Activated CD8-positive, alpha-beta memory T cell treated with anti-CD3 and anti-CD28 coated beads for 1 hour (primary cell): ENCODE measurements around the gene SNED1.

Experiments used
- DNase-seq, 2 donors: peaks; one replicate each; pipeline ENCODE4 v3.0.0-alpha.2; 2020; ENCODE audit warnings: low read depth in 1 of 2; ENCODE audit errors: extremely low read depth in 1 of 2

Gene SNED1

DNA sequence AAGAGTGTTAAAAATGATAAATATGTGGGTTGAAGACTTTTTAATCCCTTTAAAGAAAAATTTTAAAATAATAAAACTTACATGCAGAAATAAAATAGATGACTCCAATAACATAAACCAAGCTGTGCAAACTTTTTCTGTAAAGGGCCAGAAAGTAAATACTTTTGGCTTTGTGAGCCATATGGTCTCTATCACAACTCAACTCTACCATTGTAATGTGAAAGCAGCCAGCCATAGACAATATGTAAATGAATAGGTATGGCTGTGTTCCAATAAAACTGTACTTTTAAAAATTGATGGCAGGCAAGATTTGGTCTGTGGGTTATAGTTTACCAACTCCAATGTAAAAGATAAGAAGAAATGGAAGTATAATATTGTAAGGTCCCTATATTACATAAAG lies 45.2 kb downstream of the SNED1 start:
- DNase-seq: no peak

DNA sequence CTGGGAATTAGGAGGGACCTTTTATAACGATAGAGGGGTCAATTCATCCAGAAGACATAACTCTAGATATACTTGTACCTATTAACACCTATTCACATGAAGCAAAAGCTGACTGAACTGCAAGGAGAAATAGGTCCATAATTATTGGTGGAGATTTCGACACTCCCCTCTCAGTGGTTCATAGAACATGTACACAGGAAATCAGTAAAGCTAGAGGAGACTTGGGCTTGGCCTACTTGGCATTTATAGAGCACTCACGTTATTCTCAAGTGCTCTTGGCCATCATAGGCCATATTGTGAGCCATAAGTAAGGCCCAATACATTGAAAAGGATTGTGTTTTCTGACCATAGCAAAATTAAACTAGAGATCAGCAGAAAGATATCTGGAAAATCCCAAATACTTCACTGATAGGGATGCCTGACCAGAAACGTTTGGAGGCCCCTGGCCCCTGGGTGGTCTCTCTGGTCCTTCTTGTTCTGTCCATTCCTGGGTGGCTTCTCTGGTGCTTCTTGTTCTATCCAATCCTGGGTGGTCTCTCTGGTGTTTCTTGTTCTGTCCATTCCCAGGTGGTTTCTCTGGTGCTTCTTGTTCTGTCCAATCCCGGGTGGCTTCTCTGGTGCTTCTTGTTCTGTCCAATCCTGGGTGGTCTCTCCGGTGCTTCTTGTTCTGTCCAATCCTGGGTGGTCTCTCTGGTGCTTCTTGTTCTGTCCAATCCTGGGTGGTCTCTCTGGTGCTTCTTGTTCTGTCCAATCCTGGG lies 49.0 kb downstream of the SNED1 start:
- DNase-seq: no peak

DNA sequence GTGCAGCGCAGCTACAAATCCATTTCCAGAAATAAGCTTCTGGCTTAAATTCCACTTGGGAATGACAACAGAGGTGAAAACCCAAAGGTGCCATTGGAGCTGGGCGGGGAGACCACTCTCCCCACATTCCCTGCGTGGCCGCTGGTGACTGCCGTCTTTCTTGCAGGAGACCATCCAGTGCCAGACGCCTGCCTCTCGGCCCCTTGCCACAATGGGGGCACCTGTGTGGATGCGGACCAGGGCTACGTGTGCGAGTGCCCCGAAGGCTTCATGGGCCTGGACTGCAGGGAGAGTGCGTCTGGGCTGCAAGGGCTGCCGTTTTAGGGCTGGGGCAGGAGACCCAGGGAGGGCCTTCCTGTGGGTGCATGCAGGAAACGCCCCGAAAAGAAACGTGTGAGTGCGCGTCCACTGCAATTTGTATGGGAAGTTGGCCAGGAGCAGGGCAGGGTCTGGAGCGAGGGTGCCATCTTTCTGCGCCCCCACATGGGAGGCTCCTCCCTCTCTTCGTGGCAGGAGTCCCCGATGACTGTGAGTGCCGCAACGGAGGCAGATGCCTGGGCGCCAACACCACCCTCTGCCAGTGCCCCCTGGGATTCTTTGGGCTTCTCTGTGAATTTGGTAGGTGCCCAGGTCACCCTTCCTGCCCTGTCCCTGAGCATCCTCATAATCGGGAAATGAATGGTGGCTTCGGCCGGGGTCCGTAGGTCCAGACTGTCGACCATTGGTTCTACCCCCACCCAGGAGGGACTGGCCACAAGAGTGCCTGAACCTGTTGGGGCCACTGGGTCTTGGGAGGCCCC lies 49.9 kb downstream of the SNED1 start:
- no peak for DNase-seq

DNA sequence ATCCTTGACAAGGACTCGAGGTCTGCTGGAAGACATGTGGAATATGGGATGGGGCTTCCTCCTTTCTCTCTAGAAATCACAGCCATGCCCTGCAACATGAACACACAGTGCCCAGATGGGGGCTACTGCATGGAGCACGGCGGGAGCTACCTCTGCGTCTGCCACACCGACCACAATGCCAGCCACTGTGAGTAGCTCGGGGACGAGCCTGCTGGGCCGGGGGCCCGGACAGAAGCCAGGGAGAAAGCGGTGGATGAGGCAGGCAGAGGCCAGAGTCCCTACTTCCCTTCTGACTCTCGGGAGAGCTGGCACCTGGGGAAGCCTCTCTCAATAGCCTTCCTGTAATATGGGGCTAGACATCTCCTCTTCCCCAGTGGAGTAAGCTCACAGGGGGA lies 50.5 kb downstream of the SNED1 start:
- DNase-seq: no peak

DNA sequence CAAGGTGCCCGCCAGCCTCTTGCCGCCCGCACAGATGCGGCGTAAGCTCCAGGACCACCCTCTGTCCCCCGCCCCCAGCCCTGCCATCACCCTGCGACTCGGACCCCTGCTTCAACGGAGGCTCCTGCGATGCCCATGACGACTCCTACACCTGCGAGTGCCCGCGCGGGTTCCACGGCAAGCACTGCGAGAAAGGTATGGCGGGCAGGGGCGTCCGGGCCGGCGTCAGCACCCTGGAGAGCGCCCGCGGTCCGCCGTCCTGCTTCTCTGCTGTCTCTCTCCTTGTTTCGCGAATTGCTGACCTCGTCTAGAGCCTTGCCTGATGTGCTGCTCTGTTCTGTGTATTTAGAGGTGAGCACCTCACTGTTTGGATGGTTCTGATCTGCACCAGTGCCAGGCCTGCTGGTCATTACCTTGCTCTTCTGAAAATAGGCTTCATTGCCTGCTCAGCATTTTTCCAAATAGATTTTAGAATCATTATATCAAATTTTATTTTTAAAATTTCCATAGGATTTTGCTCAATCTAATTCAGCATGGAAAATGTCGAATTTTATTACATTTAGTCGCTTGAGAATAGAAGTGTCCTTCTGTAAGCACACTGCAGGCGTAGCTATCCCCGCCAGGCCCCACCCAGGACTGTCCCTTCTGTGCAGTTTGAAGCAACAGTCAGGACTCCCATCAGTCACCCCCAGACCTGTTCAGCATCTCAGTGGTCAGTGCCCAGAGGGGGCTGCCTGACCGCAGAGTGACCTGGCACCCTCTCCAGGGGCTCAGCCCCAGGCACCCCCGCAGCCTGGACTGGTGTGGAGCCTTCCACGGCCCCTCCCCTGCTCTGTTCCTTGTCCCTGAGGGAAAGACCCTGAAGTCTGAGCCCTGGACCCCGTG lies 51.6 kb downstream of the SNED1 start:
- no peak for DNase-seq

DNA sequence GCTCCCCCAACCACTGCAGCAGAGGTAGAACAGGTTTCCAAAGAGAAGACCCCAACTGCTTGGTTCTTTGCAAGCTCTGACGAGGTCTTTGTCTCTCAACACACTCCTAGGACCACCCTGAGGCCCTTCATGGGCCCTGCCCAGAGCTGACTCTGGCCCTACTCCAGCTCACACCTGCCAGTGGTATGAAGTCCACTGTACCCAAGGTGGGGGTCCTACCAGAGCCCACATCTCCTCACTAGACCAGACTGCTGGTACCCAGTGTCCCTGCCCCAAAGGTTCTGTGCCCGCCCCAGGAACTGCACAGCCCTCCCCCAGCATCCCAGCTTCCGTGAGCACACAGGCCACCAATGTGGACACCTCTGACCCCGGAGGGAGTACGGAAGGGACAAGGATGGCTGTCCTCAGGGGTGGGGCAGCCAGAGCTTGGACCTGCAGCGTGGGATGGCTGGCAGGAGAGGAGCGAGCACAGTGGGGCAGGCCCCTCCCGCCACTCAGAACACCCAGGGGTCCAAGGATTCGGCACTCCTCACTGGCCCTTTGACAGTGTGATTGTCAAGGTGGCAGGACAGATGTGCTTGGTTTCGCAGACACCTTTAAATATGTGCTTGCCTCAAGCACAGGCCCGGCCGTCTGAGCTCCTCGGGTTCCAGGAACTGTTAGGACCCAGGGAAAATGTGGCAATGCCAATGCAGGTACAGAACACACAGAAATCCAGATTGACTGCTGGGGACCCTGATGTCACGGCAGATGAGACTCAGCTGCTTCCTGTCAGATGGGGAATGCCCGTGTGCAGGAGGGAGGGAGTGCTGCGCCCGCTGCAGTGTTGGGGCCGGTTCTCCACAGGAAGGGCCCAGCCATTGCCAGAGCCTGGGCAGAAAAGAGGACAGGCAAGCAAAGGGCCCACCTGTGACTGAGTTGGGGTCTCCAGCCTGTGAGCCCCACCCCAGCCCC lies 52.5 kb downstream of the SNED1 start:
- DNase-seq: no peak

DNA sequence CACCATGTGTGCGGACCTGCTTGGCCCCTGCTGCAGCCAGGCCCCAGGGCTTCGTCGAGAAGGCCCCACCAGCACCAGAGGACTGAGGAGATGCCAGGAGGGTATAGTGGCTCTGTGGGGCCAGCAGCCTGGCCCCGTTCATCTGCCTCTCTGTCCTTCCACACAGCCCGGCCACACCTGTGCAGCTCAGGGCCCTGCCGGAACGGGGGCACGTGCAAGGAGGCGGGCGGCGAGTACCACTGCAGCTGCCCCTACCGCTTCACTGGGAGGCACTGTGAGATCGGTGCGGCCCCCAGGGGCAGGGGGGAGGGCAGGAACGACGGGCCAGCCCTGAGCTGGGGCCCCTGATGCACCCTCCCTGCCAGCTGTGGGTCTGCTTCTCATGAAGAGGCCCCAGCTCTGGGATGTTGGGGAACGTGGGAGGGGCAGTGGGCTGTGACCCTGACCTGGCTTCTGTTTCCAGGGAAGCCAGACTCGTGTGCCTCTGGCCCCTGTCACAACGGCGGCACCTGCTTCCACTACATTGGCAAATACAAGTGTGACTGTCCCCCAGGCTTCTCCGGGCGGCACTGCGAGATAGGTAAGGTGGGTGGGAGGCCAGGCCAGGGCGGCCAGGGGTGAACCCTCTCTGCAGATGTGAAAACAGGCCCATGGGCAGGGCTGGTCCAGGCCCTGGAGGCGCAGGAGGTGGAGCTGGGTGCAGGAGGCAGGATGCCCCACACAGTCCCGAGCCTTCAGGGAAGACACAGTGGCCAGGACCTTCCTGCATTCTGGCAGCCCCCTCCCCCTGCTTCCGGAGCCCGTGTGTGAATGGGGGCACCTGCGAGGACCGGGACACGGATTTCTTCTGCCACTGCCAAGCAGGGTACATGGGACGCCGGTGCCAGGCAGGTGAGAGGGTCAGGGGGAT lies 53.4 kb downstream of the SNED1 start:
- DNase-seq: no peak

DNA sequence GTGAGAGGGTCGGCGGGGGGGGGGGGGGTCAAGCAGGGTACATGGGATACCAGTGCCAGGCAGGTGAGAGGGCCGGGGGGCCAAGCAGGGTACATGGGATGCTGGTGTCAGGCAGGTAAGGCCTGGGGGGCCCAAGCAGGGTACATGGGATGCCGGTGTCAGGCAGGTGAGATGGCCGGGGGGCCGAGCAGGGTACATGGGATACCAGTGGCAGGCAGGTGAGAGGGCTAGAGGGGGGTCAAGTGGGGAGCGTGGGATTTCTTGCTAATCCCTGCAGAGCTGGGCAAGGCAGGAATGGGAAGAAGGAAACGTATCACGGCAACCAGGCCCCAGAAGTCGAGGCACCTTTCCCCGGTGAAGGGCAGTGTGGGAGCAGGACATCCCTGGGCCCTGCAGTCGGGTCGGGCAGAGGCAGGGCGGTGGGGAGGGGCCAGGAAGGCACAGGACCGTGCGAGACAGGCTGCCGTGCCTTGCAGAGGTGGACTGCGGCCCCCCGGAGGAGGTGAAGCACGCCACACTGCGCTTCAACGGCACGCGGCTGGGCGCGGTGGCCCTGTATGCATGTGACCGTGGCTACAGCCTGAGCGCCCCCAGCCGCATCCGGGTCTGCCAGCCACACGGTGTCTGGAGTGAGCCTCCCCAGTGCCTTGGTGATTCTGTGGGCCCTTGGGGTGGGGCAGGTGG lies 54.4 kb downstream of the SNED1 start:
- no peak for DNase-seq

DNA sequence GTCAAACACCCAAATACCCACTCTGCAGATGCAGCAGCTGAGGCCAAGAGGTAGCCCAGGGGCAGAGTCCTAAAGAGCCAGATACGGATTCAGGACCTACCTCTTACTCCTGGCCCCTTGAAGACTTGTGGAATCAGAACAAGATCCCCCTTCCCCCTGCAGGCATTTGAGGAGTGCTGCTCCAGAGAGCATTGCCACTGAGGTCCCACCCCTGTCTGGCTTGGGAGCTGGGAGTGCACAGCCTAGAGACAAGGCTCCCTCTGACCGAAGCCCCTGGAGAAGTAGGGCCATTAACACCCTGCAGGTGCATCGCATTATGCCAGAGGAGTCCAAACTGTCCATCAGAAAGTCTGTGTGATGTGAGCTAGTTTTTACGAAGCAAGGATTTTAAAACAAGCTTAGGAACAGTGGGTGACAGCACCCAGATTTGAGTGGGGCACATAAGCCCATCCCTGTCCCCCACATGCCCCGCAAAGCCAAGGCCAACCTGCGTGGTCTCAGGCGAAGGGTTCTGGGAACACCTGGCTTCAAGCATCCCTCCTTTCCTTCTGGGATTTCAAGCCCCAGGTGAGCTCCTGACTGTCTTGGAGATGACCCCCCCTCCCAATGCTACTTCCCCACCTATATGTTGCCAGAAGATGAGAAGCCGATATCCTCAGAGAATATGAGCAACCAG lies 55.3 kb downstream of the SNED1 start:
- DNase-seq: no peak

DNA sequence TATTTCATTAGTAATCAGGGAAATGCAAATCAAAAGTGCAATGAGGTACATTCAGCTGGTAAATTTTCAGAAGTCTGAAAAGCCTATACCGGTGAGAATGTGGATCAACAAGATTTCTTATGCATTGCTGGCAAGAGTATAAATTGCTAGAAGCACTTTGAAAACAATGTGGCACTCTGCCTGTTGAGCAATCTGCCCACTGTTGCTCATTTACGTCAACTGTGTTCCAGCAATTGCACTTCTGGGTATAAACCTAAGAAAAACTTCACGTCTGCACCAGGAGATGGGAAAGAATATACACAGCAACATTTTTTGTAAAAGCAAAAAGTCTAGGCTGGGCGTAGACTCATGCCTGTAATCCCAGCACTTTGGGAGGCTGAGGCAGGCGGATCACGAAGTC lies 62.9 kb downstream of the SNED1 start:
- no peak for DNase-seq

DNA sequence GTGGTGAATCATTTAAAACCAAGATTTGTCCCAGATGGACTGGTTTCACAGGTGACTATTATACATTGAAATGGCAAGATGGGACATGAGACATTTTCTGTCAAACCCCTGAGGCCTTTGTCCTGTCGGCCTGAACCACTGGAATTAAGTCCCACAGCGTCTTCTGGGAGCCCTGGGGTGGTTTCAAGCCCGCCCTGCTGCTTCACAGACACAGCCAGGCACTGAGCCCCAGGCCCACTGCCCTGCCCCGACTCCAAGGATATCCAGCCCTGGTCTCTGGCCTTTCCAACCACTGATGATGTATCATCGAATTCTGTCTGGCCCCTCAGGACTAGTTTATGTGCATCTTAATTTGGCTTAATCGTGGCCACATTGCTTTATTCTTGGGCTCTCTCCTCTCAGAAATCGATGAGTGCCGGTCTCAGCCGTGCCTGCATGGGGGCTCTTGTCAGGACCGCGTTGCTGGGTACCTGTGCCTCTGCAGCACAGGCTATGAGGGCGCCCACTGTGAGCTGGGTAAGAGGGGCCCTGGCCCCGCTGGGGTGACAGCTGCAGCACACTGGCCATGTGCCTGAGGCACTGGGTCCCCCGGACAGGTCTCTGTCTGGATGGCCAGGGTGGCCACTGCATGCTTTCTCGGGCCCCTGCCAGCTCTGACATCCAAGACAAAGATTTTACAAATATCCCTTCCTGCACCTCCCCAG lies 64.1 kb downstream of the SNED1 start:
- no peak for DNase-seq

DNA sequence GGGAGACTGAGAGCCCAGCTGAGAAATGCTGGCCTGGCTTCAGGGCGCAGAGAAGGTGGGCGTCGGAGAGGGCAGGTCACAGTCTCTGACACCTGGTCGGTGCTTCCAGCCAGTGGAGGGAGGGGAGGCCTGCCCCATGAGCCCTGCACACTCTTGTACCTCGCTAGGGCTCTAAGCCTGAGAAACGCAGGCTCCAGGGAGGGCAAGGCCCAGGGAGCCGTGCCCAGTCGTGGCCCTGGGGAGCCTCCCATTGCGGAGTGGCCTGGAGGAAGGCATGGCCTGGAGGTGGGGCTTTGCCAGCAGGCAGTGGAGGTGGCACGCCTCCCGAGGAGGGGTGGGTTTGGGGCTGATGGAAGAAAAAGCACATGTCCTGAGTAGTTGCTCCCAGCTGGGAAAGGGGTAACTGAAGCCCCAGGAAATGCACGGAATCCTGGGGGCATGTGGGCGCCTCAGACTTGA lies 64.7 kb downstream of the SNED1 start:
- no peak for DNase-seq

DNA sequence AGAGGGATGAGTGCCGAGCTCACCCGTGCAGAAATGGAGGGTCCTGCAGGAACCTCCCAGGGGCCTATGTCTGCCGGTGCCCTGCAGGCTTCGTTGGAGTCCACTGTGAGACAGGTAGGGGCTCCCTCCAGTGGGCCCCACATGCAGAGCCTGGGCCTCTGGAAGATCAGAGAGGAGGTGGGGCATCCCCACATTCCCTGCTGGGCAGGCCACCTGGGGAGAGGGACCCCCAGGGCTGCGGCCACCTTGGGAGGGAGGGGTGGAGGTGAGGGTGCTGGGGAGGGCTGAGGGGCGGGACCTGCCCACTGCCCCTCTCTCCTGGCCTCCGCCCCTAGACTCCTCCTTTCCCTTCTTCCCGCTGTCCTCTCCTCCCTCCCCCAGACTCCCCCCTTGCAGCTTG lies 65.2 kb downstream of the SNED1 start:
- DNase-seq: no peak

DNA sequence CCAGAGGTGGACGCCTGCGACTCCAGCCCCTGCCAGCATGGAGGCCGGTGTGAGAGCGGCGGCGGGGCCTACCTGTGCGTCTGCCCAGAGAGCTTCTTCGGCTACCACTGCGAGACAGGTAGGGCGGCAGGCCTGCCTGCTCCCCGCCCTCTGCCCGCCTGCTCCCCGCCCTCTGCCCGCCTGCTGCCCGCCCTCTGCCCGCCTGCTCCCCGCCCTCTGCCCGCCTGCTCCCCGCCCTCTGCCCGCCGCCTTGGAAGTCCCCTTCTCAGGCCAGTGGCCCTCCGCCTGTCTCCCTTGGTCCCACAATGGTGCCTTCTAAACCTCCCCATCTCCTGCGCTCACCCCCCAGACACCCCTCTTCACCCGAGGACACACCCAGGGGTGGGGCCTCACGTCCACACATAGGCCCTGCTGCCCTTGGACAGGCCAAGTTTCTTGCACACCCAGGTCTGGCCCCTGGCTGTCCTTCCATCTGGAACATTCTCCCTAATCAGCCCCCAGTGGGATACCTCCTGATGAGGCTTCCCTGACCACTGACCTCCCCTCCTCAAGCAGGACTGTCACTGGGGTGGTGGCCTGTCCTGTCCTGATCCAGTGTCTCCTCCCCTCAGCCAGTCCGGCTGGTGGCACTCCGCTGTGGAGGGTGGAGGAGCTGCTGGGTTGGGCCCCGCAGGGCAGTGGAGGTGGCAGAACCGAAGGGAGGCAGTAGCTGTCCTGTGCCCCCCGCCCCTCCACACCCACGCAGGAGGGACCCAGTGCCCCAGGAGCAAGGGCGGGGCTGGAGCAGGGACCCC lies 65.8 kb downstream of the SNED1 start:
- DNase-seq: peak; percentile 14 to 24

DNA sequence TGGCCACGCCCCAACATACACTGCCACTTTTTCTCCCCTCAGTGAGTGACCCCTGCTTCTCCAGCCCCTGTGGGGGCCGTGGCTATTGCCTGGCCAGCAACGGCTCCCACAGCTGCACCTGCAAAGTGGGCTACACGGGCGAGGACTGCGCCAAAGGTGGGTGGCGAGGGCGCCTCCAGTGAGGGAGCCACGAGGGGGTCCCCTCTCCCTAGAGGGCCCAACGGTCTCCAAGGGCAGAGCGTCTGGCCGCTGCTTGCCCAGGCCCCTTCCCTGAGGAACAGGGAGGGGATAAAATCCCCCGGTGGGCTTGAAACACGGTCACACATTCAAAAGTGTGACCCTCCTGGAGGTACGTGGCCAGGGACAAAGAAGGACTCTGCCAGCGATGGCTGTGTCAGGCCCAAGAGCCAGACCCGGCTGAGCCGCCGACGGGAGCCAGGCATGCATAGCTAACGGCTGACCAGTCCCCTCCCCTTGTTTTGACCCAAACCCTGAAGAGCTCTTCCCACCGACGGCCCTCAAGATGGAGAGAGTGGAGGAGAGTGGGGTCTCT lies 66.5 kb downstream of the SNED1 start:
- DNase-seq: no peak

DNA sequence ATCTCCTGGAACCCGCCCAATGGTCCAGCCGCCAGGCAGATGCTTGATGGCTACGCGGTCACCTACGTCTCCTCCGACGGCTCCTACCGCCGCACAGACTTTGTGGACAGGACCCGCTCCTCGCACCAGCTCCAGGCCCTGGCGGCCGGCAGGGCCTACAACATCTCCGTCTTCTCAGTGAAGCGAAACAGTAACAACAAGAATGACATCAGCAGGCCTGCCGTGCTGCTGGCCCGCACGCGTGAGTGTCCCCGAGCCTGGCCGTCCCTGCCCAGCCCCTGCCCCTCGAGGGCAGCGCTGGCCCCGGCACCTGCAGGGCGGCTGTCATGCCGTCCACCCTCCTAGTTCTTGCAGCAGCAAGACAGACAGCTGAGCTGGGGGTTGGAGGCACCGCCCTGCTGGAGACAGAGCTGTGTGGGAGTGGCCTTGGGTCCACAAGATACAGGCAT lies 67.0 kb downstream of the SNED1 start:
- DNase-seq: no peak
